NB4 (cell line): ENCODE data around the gene TRAK1.

ENCODE experiments used
- DNase-seq: peaks from one replicate; pipeline ENCODE4 v3.0.0; 2010; ENCODE audit warnings: low read depth
- H3K4me3 ChIP-seq: one replicate; pipeline ENCODE4 v1.5.1; 2011; ENCODE audit warnings: mild to moderate bottlenecking, low read depth, low read length, moderate library complexity
- CTCF ChIP-seq: IDR thresholded peaks from one replicate; pipeline ENCODE4 v1.5.1; 2012; ENCODE audit warnings: low read depth, low read length
- MAX ChIP-seq: IDR thresholded peaks from 2 replicates; pipeline ENCODE4 v1.6.1; 2011; ENCODE audit warnings: low read depth, low read length
- MYC ChIP-seq: IDR thresholded peaks from 2 replicates; pipeline ENCODE4 v1.6.1; 2011; ENCODE audit warnings: low read depth, low read length
- POLR2A ChIP-seq: IDR thresholded peaks from 2 replicates; pipeline ENCODE4 v1.6.1; 2011; ENCODE audit warnings: mild to moderate bottlenecking; ENCODE audit not compliant: insufficient read length; ENCODE audit errors: extremely low read depth

The TRAK1 gene

GRCh38 chr3:42119561-42120355 lies 28.6 kb downstream of the TRAK1 start:
- TF ChIP-seq POLR2A (no peak), MYC (no peak), MAX (no peak), CTCF (no peak)
- no peak for DNase-seq
- H3K4me3 ChIP-seq, result no peak overlapping the region

GRCh38 chr3:42120866-42121265 lies 29.7 kb downstream of the TRAK1 start:
- no peak overlapping the region for H3K4me3 ChIP-seq
- no peak for DNase-seq

GRCh38 chr3:42122261-42123011 lies 31.3 kb downstream of the TRAK1 start:
- DNase-seq, result no peak
- TF ChIP-seq MAX (no peak), MYC (no peak), CTCF (no peak), POLR2A (no peak)
- no peak overlapping the region for H3K4me3 ChIP-seq

More at GRCh38 chr3:42120866-42121265, 29.7 kb downstream of the TRAK1 start:
- no peak for TF ChIP-seq MAX
- TF ChIP-seq MYC, result no peak
- TF ChIP-seq POLR2A, result no peak
- no peak for TF ChIP-seq CTCF

GRCh38 chr3:42123012-42123581 lies 31.9 kb downstream of the TRAK1 start:
- no peak overlapping the region for H3K4me3 ChIP-seq
- DNase-seq, result no peak
- TF ChIP-seq CTCF, result no peak
- no peak for TF ChIP-seq MAX
- TF ChIP-seq MYC, result no peak
- no peak for TF ChIP-seq POLR2A

- DNase-seq, result no peak
- TF ChIP-seq MYC (no peak), CTCF (no peak), MAX (no peak)
- H3K4me3 ChIP-seq, result no peak overlapping the region
These were observed 32.9 kb downstream of the TRAK1 start for GRCh38 chr3:42123824-42124658.
